ENCODE measurements around the gene EYS.
"Not testable (repeated sequence)": the region's sequence is repeated elsewhere in the genome, so short reads cannot be mapped to it uniquely, and the experiment has no call there.

The EYS gene

DNA sequence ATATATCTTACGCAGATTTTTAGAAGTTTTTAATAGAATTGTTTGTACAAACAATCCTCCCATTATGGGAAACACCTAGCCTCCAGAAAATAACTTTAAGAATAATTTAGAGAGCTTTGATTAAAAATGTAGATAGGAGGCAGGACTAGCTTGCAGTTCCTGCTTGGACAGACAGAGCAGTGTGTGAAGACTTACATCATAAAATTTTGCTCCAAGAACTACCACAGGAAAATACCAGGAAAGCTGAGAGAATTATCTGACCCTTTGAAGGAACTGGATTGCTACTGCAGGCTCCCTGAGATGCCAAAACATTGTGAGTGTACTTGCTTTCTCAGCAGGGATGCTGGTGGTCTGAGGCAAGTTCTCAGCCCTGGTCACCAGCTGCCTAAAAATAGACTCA is 64.2 kb downstream of the EYS start:
- no peak overlapping the region for H3K4me3 ChIP-seq (ENCODE audit: low read depth, low read length)
- TF ChIP-seq, protein P1, sequence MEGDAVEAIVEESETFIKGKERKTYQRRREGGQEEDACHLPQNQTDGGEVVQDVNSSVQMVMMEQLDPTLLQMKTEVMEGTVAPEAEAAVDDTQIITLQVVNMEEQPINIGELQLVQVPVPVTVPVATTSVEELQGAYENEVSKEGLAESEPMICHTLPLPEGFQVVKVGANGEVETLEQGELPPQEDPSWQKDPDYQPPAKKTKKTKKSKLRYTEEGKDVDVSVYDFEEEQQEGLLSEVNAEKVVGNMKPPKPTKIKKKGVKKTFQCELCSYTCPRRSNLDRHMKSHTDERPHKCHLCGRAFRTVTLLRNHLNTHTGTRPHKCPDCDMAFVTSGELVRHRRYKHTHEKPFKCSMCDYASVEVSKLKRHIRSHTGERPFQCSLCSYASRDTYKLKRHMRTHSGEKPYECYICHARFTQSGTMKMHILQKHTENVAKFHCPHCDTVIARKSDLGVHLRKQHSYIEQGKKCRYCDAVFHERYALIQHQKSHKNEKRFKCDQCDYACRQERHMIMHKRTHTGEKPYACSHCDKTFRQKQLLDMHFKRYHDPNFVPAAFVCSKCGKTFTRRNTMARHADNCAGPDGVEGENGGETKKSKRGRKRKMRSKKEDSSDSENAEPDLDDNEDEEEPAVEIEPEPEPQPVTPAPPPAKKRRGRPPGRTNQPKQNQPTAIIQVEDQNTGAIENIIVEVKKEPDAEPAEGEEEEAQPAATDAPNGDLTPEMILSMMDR (IDR thresholded peaks at IDR 0.05; ENCODE audit: low read depth, low read length): no peak
- DNase-seq (ENCODE audit: low read depth, low spot score): no peak
- in situ Hi-C loops (cut with HindIII; ENCODE audit: low sequenced_read_pairs): no loop called here

DNA sequence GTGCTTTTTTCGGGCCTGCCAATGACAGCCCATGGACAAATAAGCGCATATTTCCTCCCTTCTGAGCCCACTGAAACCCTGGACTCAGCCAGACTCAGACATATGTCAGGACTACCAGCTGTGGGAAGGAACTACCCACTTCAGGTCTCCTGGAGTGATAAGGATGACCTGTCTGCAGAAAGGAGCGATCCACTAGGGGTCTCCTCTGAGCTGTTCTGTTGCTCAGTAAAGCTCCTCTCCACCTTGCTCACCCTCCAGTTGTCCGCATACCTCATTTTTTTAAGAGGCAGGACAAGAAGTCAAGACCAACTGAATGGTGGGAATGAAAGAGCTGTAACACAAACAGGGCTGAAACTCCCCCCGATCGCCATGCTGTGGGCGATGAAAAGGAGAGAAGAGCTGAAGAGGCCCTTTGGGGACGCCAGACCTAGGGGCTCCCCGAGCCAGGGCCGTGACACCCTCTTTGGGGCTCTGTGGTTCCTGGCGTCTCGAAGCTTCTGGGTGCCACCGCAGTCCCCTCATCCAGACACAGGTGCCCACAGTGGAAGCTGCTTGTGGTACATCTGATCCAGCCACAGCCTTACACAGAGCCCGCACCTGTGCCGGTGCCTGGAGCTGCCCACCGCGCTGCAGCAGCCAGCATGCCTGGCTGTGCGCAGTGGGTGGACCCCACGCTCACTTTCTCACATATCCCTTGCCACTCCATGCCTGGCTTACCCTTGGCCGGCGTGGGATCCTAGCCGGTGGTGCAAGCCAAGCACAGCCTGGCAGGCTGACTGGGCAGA is 68.8 kb downstream of the EYS start:
- in situ Hi-C loops (cut with HindIII; ENCODE audit: low sequenced_read_pairs): no loop called here
- TF ChIP-seq, protein P1 (IDR thresholded peaks at IDR 0.05; ENCODE audit: low read depth, low read length): no peak
- no peak overlapping the region for H3K4me3 ChIP-seq (ENCODE audit: low read depth, low read length)

DNA sequence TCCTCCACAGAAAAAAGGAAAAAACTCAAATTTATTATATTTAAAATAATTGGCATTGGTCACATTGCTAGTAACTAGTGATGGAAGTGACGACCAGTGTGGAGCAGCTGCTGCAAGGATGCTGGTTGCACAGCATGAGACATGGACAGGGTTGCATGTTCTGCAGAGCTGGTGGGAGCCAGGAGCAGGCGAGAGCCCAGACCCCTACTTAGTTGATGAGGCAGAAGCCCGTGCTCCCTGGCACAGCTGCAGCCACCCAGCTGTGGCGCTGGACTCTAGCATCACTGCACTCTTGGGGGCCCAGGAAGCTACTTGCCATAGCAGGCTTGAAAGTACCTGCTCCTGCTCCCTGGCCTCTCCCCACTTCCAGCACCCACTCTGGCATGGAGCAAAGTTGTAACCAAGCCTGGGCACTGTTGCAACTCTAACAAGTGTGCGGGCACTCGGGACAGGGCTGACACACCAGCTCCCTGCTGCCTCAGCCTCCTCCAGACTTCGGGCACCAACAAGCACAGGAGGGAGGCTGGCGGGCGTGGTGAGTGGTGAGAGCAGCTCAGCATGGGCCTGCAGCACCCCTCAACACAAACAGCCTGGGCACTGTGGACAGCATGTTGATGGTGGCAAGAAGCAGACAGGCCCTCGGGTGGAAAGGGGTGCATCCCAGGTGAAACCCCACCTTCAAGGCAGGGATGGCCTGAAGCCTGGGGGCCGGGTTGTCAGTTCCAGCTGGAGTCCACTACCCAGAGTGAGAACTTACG is 69.6 kb downstream of the EYS start:
- no peak for DNase-seq (ENCODE audit: low read depth, low spot score)
- H3K4me3 ChIP-seq (ENCODE audit: low read depth, low read length): no peak overlapping the region
- in situ Hi-C loops (cut with HindIII; ENCODE audit: low sequenced_read_pairs): no loop called here
- TF ChIP-seq, protein P1 (IDR thresholded peaks at IDR 0.05; ENCODE audit: low read depth, low read length): no peak

More for the DNA sequence above, 68.8 kb downstream of the EYS start:
- no peak for DNase-seq (ENCODE audit: low read depth, low spot score)

DNA sequence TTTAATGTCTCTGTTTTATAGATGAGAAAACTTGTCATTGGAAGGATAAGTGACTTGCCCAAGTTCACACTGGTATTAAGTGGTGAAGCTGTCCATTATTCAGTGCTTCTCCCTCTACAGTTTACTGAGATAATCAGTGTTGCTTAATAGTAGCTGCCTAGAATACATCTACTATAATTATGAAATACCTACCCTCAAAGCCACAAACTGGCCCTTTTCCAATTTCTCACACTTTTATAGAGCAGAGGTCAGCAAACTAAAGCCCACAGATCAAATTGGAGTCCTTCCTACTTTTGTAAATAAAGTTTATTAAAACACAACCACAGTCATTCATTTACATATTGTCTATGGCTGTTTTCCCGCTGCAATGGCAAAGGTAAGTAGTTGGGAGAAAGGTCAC is 73.5 kb downstream of the EYS start:
- H3K4me3 ChIP-seq (ENCODE audit: low read depth, low read length): no peak overlapping the region
- TF ChIP-seq, protein P1 (IDR thresholded peaks at IDR 0.05; ENCODE audit: low read depth, low read length): no peak
- in situ Hi-C loops (cut with HindIII; ENCODE audit: low sequenced_read_pairs): no loop called here
- DNase-seq (ENCODE audit: low read depth, low spot score): no peak

DNA sequence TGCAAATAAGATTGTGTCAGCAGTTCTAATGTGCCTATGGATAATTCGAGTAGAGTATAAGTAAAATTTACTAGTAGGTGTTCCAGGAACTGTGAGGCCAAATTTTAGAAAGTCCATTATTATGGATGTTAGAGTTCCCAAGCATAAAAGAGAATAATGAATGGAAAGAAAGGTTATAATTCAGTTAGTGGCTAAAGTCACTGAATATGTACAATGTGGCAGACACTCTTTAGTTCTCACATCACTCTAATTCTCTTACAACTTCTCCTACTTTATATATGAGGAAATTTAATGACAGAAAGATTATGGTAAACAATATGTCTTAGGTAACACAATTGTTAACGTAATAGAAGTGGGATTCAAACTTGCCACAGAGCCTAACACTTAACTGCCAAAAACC is 75.3 kb downstream of the EYS start:
- DNase-seq (ENCODE audit: low read depth, low spot score): no peak
- no peak overlapping the region for H3K4me3 ChIP-seq (ENCODE audit: low read depth, low read length)
- TF ChIP-seq, protein P1 (IDR thresholded peaks at IDR 0.05; ENCODE audit: low read depth, low read length): no peak
- in situ Hi-C loops (cut with HindIII; ENCODE audit: low sequenced_read_pairs): no loop called here

DNA sequence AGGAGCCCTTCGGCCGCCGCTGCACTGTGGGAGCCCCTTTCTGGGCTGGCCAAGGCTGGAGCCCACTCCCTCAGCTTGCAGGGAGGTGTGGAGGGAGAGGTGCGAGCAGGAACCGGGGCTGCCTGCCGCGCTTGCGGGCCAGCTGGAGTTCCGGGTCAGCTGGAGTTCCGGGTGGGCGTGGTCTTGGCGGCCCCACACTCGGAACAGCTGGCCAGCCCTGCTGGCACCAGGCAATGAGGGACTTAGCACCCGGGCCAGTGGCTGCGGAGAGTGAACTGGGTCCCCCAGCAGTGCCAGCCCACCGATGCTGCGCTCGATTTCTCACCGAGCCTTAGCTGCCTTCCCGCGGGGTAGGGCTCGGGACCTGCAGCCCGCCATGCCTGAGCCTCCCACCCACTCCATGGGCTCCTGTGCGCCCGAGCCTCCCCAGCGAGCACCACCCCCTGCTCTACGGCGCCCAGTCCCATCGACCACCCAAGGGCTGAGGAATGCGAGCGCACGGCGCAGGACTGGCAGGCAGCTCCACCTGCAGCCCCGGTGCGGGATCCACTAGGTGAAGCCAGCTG is 79.5 kb downstream of the EYS start:
- H3K4me3 ChIP-seq (ENCODE audit: low read depth, low read length); in situ Hi-C loops (cut with HindIII; ENCODE audit: low sequenced_read_pairs); DNase-seq (ENCODE audit: low read depth, low spot score): not testable (repeated sequence)

DNA sequence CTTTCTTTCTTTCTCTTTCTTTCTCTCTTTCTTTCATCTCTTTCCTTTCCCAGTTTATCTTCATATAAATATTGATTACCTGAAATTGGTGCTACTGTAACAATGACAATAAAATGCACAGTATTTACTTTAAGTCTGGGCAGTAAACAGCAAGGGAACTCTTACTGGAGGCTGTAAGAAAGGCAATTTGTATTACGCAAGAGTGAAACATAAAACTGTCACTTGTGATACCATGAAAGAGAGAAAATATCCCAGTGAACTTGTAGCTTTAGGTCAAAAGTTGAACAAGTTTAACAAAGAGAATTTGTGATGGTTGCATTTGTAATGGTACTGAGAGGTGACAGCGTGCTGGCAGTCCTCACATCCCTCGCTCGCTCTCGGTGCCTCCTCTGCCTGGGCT is 80.0 kb downstream of the EYS start:
- no peak for DNase-seq (ENCODE audit: low read depth, low spot score)
- no peak overlapping the region for H3K4me3 ChIP-seq (ENCODE audit: low read depth, low read length)
- TF ChIP-seq, protein P1 (IDR thresholded peaks at IDR 0.05; ENCODE audit: low read depth, low read length): no peak
- in situ Hi-C loops (cut with HindIII; ENCODE audit: low sequenced_read_pairs): no loop called here
